GM23338 (cell line): ENCODE data around the gene MPO.

ENCODE experiments used
- CREB1 ChIP-seq: fragments of 250-450 bp; sonication (Bioruptor Pico); IDR thresholded peaks from 2 replicates; pipeline ENCODE4 v1.5.0; 2020; ENCODE audit warnings: low read depth, mild to moderate bottlenecking, moderate library complexity
- EZH2 ChIP-seq: fragments of 200-600 bp; sonication (generic); IDR thresholded peaks from one replicate; pipeline ENCODE4 v1.8.0; 2017; ENCODE audit warnings: antibody characterized with exemption, mild to moderate bottlenecking, low read depth; ENCODE audit not compliant: unreplicated experiment
- EZH2phosphoT487 ChIP-seq: fragments of 200-600 bp; sonication (generic); IDR thresholded peaks from one replicate; pipeline ENCODE4 v1.8.1; 2018; ENCODE audit warnings: antibody characterized with exemption; ENCODE audit not compliant: unreplicated experiment
- JUNB ChIP-seq: IDR thresholded peaks from one replicate; pipeline ENCODE4 v1.6.1; 2016; ENCODE audit warnings: antibody characterized with exemption; ENCODE audit not compliant: unreplicated experiment
- POLR2AphosphoS5 ChIP-seq: IDR thresholded peaks from 2 replicates; pipeline ENCODE4 v1.6.1; 2016; ENCODE audit warnings: antibody characterized with exemption, low read depth
- REST ChIP-seq: IDR thresholded peaks from one replicate; pipeline ENCODE4 v1.6.1; 2018; ENCODE audit warnings: antibody characterized with exemption; ENCODE audit not compliant: unreplicated experiment
- TF ChIP-seq, protein P1 (sequence below), 2 experiments: fragments of 200-600 bp in 1 of 2; sonication (generic) in 1 of 2; conservative IDR thresholded peaks; 2 replicates each; pipeline versions ENCODE4 v1.5.1 to v1.6.1; 2016 to 2017; ENCODE audit warnings: antibody characterized with exemption in 2 of 2, low read depth in 2 of 2, mild to moderate bottlenecking in 2 of 2, moderate library complexity in 1 of 2

GRCh38 chr17:58327363-58328194 lies 46.8 kb upstream of the MPO start:
- TF ChIP-seq JUNB (no peak), REST (no peak), EZH2phosphoT487 (no peak), POLR2AphosphoS5 (no peak), CREB1 (CRISPR knock-in tag) (no peak), EZH2 (no peak)
- TF ChIP-seq, protein P1, sequence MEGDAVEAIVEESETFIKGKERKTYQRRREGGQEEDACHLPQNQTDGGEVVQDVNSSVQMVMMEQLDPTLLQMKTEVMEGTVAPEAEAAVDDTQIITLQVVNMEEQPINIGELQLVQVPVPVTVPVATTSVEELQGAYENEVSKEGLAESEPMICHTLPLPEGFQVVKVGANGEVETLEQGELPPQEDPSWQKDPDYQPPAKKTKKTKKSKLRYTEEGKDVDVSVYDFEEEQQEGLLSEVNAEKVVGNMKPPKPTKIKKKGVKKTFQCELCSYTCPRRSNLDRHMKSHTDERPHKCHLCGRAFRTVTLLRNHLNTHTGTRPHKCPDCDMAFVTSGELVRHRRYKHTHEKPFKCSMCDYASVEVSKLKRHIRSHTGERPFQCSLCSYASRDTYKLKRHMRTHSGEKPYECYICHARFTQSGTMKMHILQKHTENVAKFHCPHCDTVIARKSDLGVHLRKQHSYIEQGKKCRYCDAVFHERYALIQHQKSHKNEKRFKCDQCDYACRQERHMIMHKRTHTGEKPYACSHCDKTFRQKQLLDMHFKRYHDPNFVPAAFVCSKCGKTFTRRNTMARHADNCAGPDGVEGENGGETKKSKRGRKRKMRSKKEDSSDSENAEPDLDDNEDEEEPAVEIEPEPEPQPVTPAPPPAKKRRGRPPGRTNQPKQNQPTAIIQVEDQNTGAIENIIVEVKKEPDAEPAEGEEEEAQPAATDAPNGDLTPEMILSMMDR (conservative IDR thresholded peaks at IDR 0.05; ENCODE audit: low read depth in 2 of 2) = no peak
